Esophagus squamous epithelium (tissue), 4 donors: Measurements from ENCODE around the gene SVOP.

Experiments used
- POLR2A ChIP-seq, 4 donors: fragments of 450-650 bp; IDR thresholded peaks; one replicate each; pipeline ENCODE4 v1.6.1; 2017; ENCODE audit warnings: antibody characterized with exemption in 4 of 4, mild to moderate bottlenecking in 4 of 4, moderate library complexity in 3 of 4
- TF ChIP-seq, protein P1 (sequence below), 6 experiments: fragments of 450-650 bp in 4 of 6; fragments of 200-600 bp in 2 of 6; sonication (generic) in 2 of 6; IDR thresholded peaks; one replicate each; pipeline ENCODE4 v1.5.1; 2016 to 2019; ENCODE audit warnings: antibody characterized with exemption in 6 of 6, mild to moderate bottlenecking in 4 of 6, moderate library complexity in 4 of 6

- TF ChIP-seq, protein P1, sequence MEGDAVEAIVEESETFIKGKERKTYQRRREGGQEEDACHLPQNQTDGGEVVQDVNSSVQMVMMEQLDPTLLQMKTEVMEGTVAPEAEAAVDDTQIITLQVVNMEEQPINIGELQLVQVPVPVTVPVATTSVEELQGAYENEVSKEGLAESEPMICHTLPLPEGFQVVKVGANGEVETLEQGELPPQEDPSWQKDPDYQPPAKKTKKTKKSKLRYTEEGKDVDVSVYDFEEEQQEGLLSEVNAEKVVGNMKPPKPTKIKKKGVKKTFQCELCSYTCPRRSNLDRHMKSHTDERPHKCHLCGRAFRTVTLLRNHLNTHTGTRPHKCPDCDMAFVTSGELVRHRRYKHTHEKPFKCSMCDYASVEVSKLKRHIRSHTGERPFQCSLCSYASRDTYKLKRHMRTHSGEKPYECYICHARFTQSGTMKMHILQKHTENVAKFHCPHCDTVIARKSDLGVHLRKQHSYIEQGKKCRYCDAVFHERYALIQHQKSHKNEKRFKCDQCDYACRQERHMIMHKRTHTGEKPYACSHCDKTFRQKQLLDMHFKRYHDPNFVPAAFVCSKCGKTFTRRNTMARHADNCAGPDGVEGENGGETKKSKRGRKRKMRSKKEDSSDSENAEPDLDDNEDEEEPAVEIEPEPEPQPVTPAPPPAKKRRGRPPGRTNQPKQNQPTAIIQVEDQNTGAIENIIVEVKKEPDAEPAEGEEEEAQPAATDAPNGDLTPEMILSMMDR (IDR thresholded peaks at IDR 0.05) = no peak
- TF ChIP-seq POLR2A (IDR thresholded peaks at IDR 0.05) = no peak
Observed at GRCh38 chr12:108948367-108948766, 72.5 kb downstream of the SVOP start.
